K562 treated with DMSO at 1 percent for 4 hours (cell line): ENCODE results near the gene MGAM2. TPM values are rescaled to one million over a fixed set of nuclear protein-coding genes. Genes with fewer than 3 reads are reported as not detected.

ENCODE experiments used
- total RNA-seq: library from RNA; unstranded; fragments of 300-600 nt; gene quantifications from 2 replicates; pipeline ENCODE4 v1.2.3, GENCODE V29; 2022; ENCODE audit not compliant: insufficient read depth

Gene MGAM2
- not detected in 2 replicates for total RNA-seq

DNA sequence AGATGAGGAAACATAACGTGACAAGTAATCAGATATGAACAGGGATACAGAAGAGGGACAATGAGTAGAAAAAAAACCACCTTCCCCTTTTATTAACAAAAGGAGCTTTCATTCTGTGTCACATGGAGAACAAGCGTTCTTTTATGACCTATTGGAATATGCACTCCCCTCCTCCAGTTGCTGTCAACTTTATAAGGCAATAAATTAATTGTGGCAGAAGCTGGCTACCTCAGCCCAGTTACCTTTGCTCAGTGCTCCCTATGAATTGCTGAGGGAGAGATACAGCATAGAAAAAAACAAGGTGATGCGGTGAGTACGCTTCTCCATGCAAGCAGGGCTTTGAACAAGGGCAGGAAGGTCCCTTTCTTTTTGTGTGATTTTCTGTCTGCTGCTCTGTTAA is at the start of gene MGAM2:
Gene MGAM2 (plus strand): TSS at position 220 of the 400 bp plus-strand sequence. CDS start 5,156 bp downstream, outside the sequence.

DNA sequence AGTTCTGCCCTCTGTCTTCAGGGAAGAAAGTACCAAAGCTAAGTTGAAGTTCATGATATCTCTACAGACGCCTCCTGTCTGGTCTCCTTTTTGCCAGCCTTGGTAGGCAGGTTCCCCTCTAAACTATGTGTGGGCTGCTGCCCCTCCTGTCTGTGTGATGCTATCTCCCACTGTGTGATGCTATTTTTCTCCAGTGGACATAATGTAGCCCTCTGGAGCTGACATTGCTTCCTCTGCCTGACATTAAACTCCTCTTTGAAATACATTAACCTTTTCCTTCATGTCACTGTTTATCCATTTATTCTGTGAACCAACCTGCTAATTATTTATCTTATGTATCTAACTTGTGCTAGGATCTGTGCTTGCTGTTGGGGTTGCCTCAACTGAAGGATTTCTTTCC is 146.4 kb downstream of the MGAM2 start, which contains the start of gene PRSS58:
Gene PRSS58 (minus strand): TSS at position 101 of the 400 bp plus-strand sequence. CDS start 351 bp downstream, outside the sequence.

Other genes starting within 250 kb of the MGAM2 start
- not detected in 2 replicates for gene OR9A4, start 195.3 kb upstream of the MGAM2 start, total RNA-seq
- gene CLEC5A, start 164.7 kb upstream of the MGAM2 start, total RNA-seq: not detected in 2 replicates
- gene TAS2R38, start 137.9 kb upstream of the MGAM2 start, total RNA-seq: not detected in 2 replicates
- gene MGAM, start 115.8 kb upstream of the MGAM2 start, total RNA-seq: 0.25 TPM in 1 of 2 replicates, not detected in the other
- gene PRSS58, start 146.3 kb downstream of the MGAM2 start, total RNA-seq: not detected in 2 replicates